AG09309 (cell line): Measurements from ENCODE around the gene CPS1.
A peak's percentile ranks its signal among the peaks of the same experiment; 100 is the strongest.

Source experiments
- DNase-seq: peaks from one replicate; pipeline ENCODE4 v3.0.0-alpha.2; 2010; ENCODE audit warnings: low read depth
- H3K4me3 ChIP-seq: 2 replicates; pipeline ENCODE4 v1.5.1; 2011; ENCODE audit warnings: mild to moderate bottlenecking, low read depth, low read length, moderate library complexity; ENCODE audit not compliant: control insufficient read depth
- CTCF ChIP-seq: IDR thresholded peaks from 2 replicates; pipeline ENCODE4 v1.5.1; 2011; ENCODE audit warnings: mild to moderate bottlenecking, low read depth, low read length, inconsistent platforms; ENCODE audit not compliant: insufficient read depth, control insufficient read depth; ENCODE audit errors: missing control alignments

The CPS1 gene

GRCh38 chr2:210655229-210655975 is 99.0 kb downstream of the CPS1 start:
- no peak for DNase-seq
- no peak overlapping the region for H3K4me3 ChIP-seq
- no peak for TF ChIP-seq CTCF

DNA sequence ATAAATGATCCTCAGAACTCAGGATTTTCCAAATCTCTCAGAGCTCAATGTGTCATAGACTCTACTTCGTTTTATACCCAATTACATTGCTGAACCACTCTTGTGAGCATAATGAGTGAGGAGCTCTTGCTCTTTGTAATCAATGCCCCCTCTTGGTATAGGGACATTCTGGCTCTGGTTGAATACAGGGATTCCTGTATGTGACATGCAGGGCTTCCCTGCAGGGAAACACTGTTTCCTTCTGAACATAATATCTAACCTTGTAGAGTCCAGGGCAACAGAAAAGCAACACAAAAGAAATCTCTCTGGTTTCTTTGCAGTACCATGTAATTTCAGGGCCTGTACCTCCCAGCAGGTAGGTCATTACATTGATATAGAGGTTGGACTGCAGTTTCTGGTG is 101.5 kb downstream of the CPS1 start:
- no peak for DNase-seq
- no peak for TF ChIP-seq CTCF
- no peak overlapping the region for H3K4me3 ChIP-seq

- DNase-seq, result no peak
- no peak for TF ChIP-seq CTCF
Observed at GRCh38 chr2:210660751-210661150, 104.4 kb downstream of the CPS1 start.

GRCh38 chr2:210662560-210662959 is 106.2 kb downstream of the CPS1 start:
- DNase-seq, result no peak
- TF ChIP-seq CTCF, result no peak
- no peak overlapping the region for H3K4me3 ChIP-seq

More at GRCh38 chr2:210660751-210661150, 104.4 kb downstream of the CPS1 start:
- no peak overlapping the region for H3K4me3 ChIP-seq

DNA sequence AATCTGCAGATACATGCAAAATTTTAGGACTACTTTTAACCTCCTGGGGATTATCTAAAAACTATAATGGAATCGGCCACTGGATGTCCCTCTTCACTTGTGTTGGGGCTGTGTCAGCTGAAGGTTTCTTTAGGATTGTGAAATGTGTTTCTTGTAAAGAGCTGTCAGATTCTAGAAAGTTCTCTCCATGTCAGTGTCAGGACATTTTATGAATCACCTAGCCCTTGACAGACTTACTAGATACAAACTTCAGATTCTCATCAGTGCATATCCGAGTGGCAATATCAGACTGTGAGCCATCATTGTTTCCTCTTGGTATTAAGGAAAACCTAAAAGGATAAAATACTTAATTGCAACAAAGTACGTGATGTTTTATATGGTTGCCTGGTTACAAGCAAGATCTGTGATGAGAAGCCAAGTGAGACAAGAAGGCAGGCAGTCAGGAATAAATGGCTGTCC is 107.3 kb downstream of the CPS1 start:
- H3K4me3 ChIP-seq, result no peak overlapping the region
- DNase-seq, result peak; percentile 4
- TF ChIP-seq CTCF, result peak; percentile 18

- H3K4me3 ChIP-seq, result no peak overlapping the region
- DNase-seq, result peak; percentile 2
- no peak for TF ChIP-seq CTCF
Observed at GRCh38 chr2:210667711-210668110, 111.3 kb downstream of the CPS1 start.
